Adrenal gland (tissue), 5 donors: Measurements from ENCODE around the gene PTPN14.

ENCODE experiments used
- POLR2A ChIP-seq, 2 donors: fragments of 450-650 bp; IDR thresholded peaks; one replicate each; pipeline ENCODE4 v1.6.1; 2017; ENCODE audit warnings: antibody characterized with exemption in 2 of 2, mild to moderate bottlenecking in 2 of 2, moderate library complexity in 1 of 2
- TF ChIP-seq, protein P1 (sequence below), 6 experiments: fragments of 450-650 bp in 4 of 6; fragments of 200-600 bp in 2 of 6; sonication (generic) in 1 of 6; IDR thresholded peaks; 1 replicate in 5 of 6; 2 replicates in 1 of 6; pipeline versions ENCODE4 v1.5.1 to v1.8.0; 2016 to 2021; ENCODE audit warnings: antibody characterized with exemption in 6 of 6, mild to moderate bottlenecking in 2 of 6, moderate library complexity in 1 of 6
- donor health status: DM: no; HTN: no; CAD: no.

- TF ChIP-seq, protein P1, sequence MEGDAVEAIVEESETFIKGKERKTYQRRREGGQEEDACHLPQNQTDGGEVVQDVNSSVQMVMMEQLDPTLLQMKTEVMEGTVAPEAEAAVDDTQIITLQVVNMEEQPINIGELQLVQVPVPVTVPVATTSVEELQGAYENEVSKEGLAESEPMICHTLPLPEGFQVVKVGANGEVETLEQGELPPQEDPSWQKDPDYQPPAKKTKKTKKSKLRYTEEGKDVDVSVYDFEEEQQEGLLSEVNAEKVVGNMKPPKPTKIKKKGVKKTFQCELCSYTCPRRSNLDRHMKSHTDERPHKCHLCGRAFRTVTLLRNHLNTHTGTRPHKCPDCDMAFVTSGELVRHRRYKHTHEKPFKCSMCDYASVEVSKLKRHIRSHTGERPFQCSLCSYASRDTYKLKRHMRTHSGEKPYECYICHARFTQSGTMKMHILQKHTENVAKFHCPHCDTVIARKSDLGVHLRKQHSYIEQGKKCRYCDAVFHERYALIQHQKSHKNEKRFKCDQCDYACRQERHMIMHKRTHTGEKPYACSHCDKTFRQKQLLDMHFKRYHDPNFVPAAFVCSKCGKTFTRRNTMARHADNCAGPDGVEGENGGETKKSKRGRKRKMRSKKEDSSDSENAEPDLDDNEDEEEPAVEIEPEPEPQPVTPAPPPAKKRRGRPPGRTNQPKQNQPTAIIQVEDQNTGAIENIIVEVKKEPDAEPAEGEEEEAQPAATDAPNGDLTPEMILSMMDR (IDR thresholded peaks at IDR 0.05): no peak
- no peak for TF ChIP-seq POLR2A (IDR thresholded peaks at IDR 0.05)
Measured at GRCh38 chr1:214305164-214305751, 246.1 kb downstream of the PTPN14 start.
